Small intestine (tissue), 16 donors: ENCODE data around the gene ST3GAL6. TPM values are rescaled to one million over a fixed set of nuclear protein-coding genes. Genes with fewer than 3 reads are reported as not detected.

ENCODE experiments used
- DNase-seq, 2 donors: peaks; one replicate each; pipeline versions ENCODE4 v3.0.0 to v3.0.0-alpha.2; 2013
- FAIRE-seq: peaks from 2 replicates; lab custom pipeline; 2012; peaks lifted over from hg19 to GRCh38; lab: Jason Lieb, UNC
- H3K27ac ChIP-seq, 3 donors: one replicate each; pipeline ENCODE4 v1.5.1; 2013; ENCODE audit warnings: low read length in 2 of 3, mild to moderate bottlenecking in 2 of 3, control low read depth in 1 of 3, inconsistent platforms in 1 of 3, low read depth in 1 of 3, moderate library complexity in 1 of 3
- H3K27me3 ChIP-seq, 3 donors: one replicate each; pipeline ENCODE4 v1.6.1; 2013; ENCODE audit warnings: low read length in 3 of 3, inconsistent platforms in 1 of 3; ENCODE audit not compliant: control insufficient read depth in 3 of 3, insufficient read depth in 3 of 3
- H3K36me3 ChIP-seq, 3 donors: one replicate each; pipeline ENCODE4 v1.6.1; 2013; ENCODE audit warnings: low read length in 3 of 3, inconsistent platforms in 1 of 3, low read depth in 1 of 3, mild to moderate bottlenecking in 1 of 3, moderate library complexity in 1 of 3; ENCODE audit not compliant: control insufficient read depth in 3 of 3, insufficient read depth in 2 of 3
- H3K4me1 ChIP-seq, 3 donors: one replicate each; pipeline ENCODE4 v1.6.1; 2013; ENCODE audit warnings: low read length in 2 of 3, inconsistent platforms in 1 of 3, low read depth in 1 of 3, mild to moderate bottlenecking in 1 of 3, moderate library complexity in 1 of 3; ENCODE audit not compliant: control insufficient read depth in 3 of 3, insufficient read depth in 2 of 3
- H3K4me3 ChIP-seq, 3 donors: one replicate each; pipeline ENCODE4 v1.5.1; 2013; ENCODE audit warnings: low read length in 3 of 3, control low read depth in 1 of 3, inconsistent platforms in 1 of 3, low read depth in 1 of 3, mild to moderate bottlenecking in 1 of 3, moderate library complexity in 1 of 3
- H3K9me3 ChIP-seq, 2 donors: one replicate each; pipeline ENCODE4 v1.6.1; 2013; ENCODE audit warnings: low read depth in 1 of 2, low read length in 1 of 2; ENCODE audit not compliant: control insufficient read depth in 2 of 2, insufficient read depth in 1 of 2
- WGBS, 3 donors: extraction: QIAGEN DNeasy Blood & Tissue Kit; methylation state at CpG; one replicate each; pipeline ENCODE4 v1.1.7; 2013; 5-methylcytosine and 5-hydroxymethylcytosine counted together
- long read RNA-seq, 10 donors: transcript quantifications; one replicate each; lab custom pipeline, GENCODE V29; 2026
- polyA plus RNA-seq, 4 donors: library from polyadenylated mRNA; stranded (reverse) in 3 of 4; unstranded in 1 of 4; fragments of 200-250 nt in 3 of 4; fragments of 120-200 nt in 1 of 4; gene quantifications; one replicate each; pipeline versions ENCODE4 v1.2.1 to v1.2.3, GENCODE V29; 2013
- donor health status: healthy with polysubstance abuse.
- donor health status: control.
- donor health status: control.
- donor health status: Bipolar disorder and iron deficiency.
- donor health status: healthy.

Gene ST3GAL6
- polyA plus RNA-seq: 1 to 10 TPM in 3 of 4 donors, not detected in 1; 2.2 to 7.6 (median 3.2) TPM
- long read RNA-seq, donor 1: 0 reads
- long read RNA-seq, donor 2: 0 reads
- long read RNA-seq, donor 3, partial matches to known transcripts: 5 of 5 reads
- long read RNA-seq, donor 3, other reads (novel, unspliced or antisense): 0 of 5 reads
- long read RNA-seq, donor 4: 0 reads
- long read RNA-seq, donor 5: 0 reads
- long read RNA-seq, donor 6: 0 reads
- long read RNA-seq, donor 7: 0 reads
- long read RNA-seq, donor 8: 0 reads
- long read RNA-seq, donor 9, partial matches to known transcripts: 9 of 9 reads
- long read RNA-seq, donor 9, other reads (novel, unspliced or antisense): 0 of 9 reads
- long read RNA-seq, donor 10: 0 reads

- Histone ChIP-seq H3K4me1 (peaks cover 0 to 3% (median 0%) of the 10 kb centered on the region in 3 donors), H3K9me3 (no peaks in the 10 kb centered on the region), H3K27ac (peak within 1 kb of the TSS in 1 of 3 donors; percentile 54), H3K4me3 (no peak within 1 kb of the TSS), H3K36me3 (no peaks in the 10 kb centered on the region), H3K27me3 (no peaks in the 10 kb centered on the region)
- WGBS, 3 donors: 47 to 65% (median 55%) methylated on average over 1 of the region's 1 CpG
- DNase-seq: no peak
- no peak for FAIRE-seq
These were observed at the start of gene ST3GAL6 for GRCh38 chr3:98763076-98763475. Gene ST3GAL6, plus strand, starts transcription at chr3:98763340. Its CDS starts 5,101 bp downstream, at chr3:98768441.

GRCh38 chr3:98713984-98714383 lies 49.2 kb upstream of the ST3GAL6 start:
- no peak for FAIRE-seq
- Histone ChIP-seq H3K27ac (no peak overlapping the region), H3K36me3 (no peaks in the 10 kb centered on the region), H3K4me1 (no peaks in the 10 kb centered on the region), H3K4me3 (no peak overlapping the region), H3K9me3 (no peaks in the 10 kb centered on the region), H3K27me3 (no peaks in the 10 kb centered on the region)
- DNase-seq: no peak
- 69 to 79% (median 71%) methylated on average over 3 of the region's 3 CpGs for WGBS, 3 donors

GRCh38 chr3:98717584-98717983 lies 45.6 kb upstream of the ST3GAL6 start:
- Histone ChIP-seq H3K36me3 (no peaks in the 10 kb centered on the region), H3K4me3 (no peak overlapping the region), H3K4me1 (no peaks in the 10 kb centered on the region), H3K9me3 (no peaks in the 10 kb centered on the region), H3K27me3 (no peaks in the 10 kb centered on the region), H3K27ac (no peak overlapping the region)
- WGBS, 3 donors: 40 to 64% (median 43%) methylated on average over 2 of the region's 2 CpGs
- no peak for DNase-seq
- FAIRE-seq: no peak

GRCh38 chr3:98718730-98719129 lies 44.4 kb upstream of the ST3GAL6 start:
- H3K9me3 ChIP-seq: no peaks in the 10 kb centered on the region
- H3K4me1 ChIP-seq: no peaks in the 10 kb centered on the region
- no peak for DNase-seq
- 11 to 44% (median 14%) methylated on average over 1 of the region's 1 CpG for WGBS, 3 donors
- FAIRE-seq: no peak
- H3K4me3 ChIP-seq: no peak overlapping the region
- no peak overlapping the region for H3K27ac ChIP-seq
- no peaks in the 10 kb centered on the region for H3K36me3 ChIP-seq
- no peaks in the 10 kb centered on the region for H3K27me3 ChIP-seq

- Histone ChIP-seq H3K36me3 (no peaks in the 10 kb centered on the region), H3K4me3 (no peak overlapping the region), H3K4me1 (no peaks in the 10 kb centered on the region), H3K27ac (no peak overlapping the region), H3K27me3 (no peaks in the 10 kb centered on the region), H3K9me3 (no peaks in the 10 kb centered on the region)
- FAIRE-seq: no peak
- WGBS, 3 donors: 61 to 88% (median 72%) methylated on average over 1 of the region's 1 CpG
- DNase-seq: no peak
These were observed 41.4 kb upstream of the ST3GAL6 start for GRCh38 chr3:98721776-98722175.

- Histone ChIP-seq H3K36me3 (no peaks in the 10 kb centered on the region), H3K4me1 (no peaks in the 10 kb centered on the region), H3K4me3 (no peak overlapping the region), H3K9me3 (no peaks in the 10 kb centered on the region), H3K27ac (no peak overlapping the region), H3K27me3 (no peaks in the 10 kb centered on the region)
- 63 to 75% (median 66%) methylated on average over 4 of the region's 4 CpGs for WGBS, 3 donors
- no peak for DNase-seq
- no peak for FAIRE-seq
These were observed 40.8 kb upstream of the ST3GAL6 start for GRCh38 chr3:98722389-98722788.

GRCh38 chr3:98725352-98725751 lies 37.8 kb upstream of the ST3GAL6 start:
- Histone ChIP-seq H3K27me3 (no peaks in the 10 kb centered on the region), H3K4me1 (no peaks in the 10 kb centered on the region), H3K9me3 (no peaks in the 10 kb centered on the region), H3K27ac (no peak overlapping the region), H3K4me3 (no peak overlapping the region), H3K36me3 (no peaks in the 10 kb centered on the region)
- FAIRE-seq (no peak), DNase-seq (no peak)
- WGBS, 3 donors: 78 to 79% (median 79%) methylated on average over 2 of the region's 2 CpGs

- no peaks in the 10 kb centered on the region for H3K36me3 ChIP-seq
- DNase-seq: no peak
- no peak overlapping the region for H3K27ac ChIP-seq
- 85 to 91% (median 85%) methylated on average over 1 of the region's 1 CpG for WGBS, 3 donors
- no peak overlapping the region for H3K4me3 ChIP-seq
- H3K4me1 ChIP-seq: no peaks in the 10 kb centered on the region
- no peaks in the 10 kb centered on the region for H3K27me3 ChIP-seq
- no peaks in the 10 kb centered on the region for H3K9me3 ChIP-seq
- FAIRE-seq: no peak
These were observed 37.1 kb upstream of the ST3GAL6 start for GRCh38 chr3:98726084-98726483.

GRCh38 chr3:98727638-98728037 lies 35.5 kb upstream of the ST3GAL6 start:
- no peak overlapping the region for H3K4me3 ChIP-seq
- H3K27ac ChIP-seq: no peak overlapping the region
- no peaks in the 10 kb centered on the region for H3K9me3 ChIP-seq
- H3K36me3 ChIP-seq: no peaks in the 10 kb centered on the region
- no peak for DNase-seq
- no peak for FAIRE-seq
- 80 to 84% (median 82%) methylated on average over 3 of the region's 3 CpGs for WGBS, 3 donors
- no peaks in the 10 kb centered on the region for H3K4me1 ChIP-seq
- H3K27me3 ChIP-seq: peaks cover 0 to 6% (median 0%) of the 10 kb centered on the region in 3 donors
